ENCODE data around the gene ATP1B4.

The ATP1B4 gene

GRCh38 chrX:120377179-120377578, 15.3 kb downstream of the ATP1B4 start:
- DNase-seq, result no peak

GRCh38 chrX:120377715-120378114, 15.8 kb downstream of the ATP1B4 start:
- no peak for DNase-seq

GRCh38 chrX:120378570-120378969, 16.7 kb downstream of the ATP1B4 start:
- no peak for DNase-seq

GRCh38 chrX:120379937-120380681, 18.2 kb downstream of the ATP1B4 start:
- no peak for DNase-seq

- DNase-seq, result no peak
Measured at GRCh38 chrX:120380699-120381098, 18.8 kb downstream of the ATP1B4 start.

- no peak for DNase-seq
Measured at GRCh38 chrX:120401301-120401700, 39.4 kb downstream of the ATP1B4 start.

GRCh38 chrX:120402369-120402768, 40.5 kb downstream of the ATP1B4 start:
- DNase-seq, result no peak

- DNase-seq, result no peak
Measured at GRCh38 chrX:120406638-120407037, 44.7 kb downstream of the ATP1B4 start.

GRCh38 chrX:120408168-120408567, 46.3 kb downstream of the ATP1B4 start:
- no peak for DNase-seq

- DNase-seq, result no peak
Measured at GRCh38 chrX:120419463-120419862, 57.6 kb downstream of the ATP1B4 start.

GRCh38 chrX:120426599-120426998, 64.7 kb downstream of the ATP1B4 start:
- no peak for DNase-seq

- DNase-seq, result no peak
Measured at GRCh38 chrX:120428309-120428708, 66.4 kb downstream of the ATP1B4 start.

- DNase-seq, result no peak
Measured at GRCh38 chrX:120429776-120430540, 68.1 kb downstream of the ATP1B4 start.

Measured in activated CD4-positive, CD25-positive, alpha-beta regulatory T cell treated with anti-CD3 and anti-CD28 coated beads, Interleukin-2, amount 50 U/mL, for 72 hours (primary cell).